Upper lobe of left lung (tissue), 4 donors: ENCODE results near the gene PER2.

Source experiments
- CTCF ChIP-seq, 6 experiments: fragments of 450-650 bp in 4 of 6; fragments of 200-600 bp in 2 of 6; sonication (generic) in 2 of 6; IDR thresholded peaks; one replicate each; pipeline ENCODE4 v1.5.1; 2016 to 2019; ENCODE audit warnings: antibody characterized with exemption in 6 of 6
- POLR2A ChIP-seq, 4 donors: fragments of 450-650 bp; IDR thresholded peaks; one replicate each; pipeline ENCODE4 v1.5.1; 2016 to 2017; ENCODE audit warnings: antibody characterized with exemption in 4 of 4, mild to moderate bottlenecking in 2 of 4
- POLR2AphosphoS5 ChIP-seq, 2 donors: sonication (generic); formaldehyde crosslinking; IDR thresholded peaks; one replicate each; pipeline ENCODE4 v1.5.1; 2017; ENCODE audit warnings: antibody characterized with exemption in 2 of 2

- TF ChIP-seq CTCF (IDR thresholded peaks at IDR 0.05) = no peak
- no peak for TF ChIP-seq POLR2AphosphoS5 (IDR thresholded peaks at IDR 0.05)
- no peak for TF ChIP-seq POLR2A (IDR thresholded peaks at IDR 0.05)
These were observed 33.1 kb upstream of the PER2 start for GRCh38 chr2:238321467-238321866.
